ENCODE measurements around the gene LSM10.

LSM10 gene

GRCh38 chr1:36349839-36350238, 47.9 kb downstream of the LSM10 start:
- no peak for DNase-seq

- no peak for DNase-seq
Measured at GRCh38 chr1:36349241-36349671, 48.5 kb downstream of the LSM10 start.

- no peak for DNase-seq
Measured at GRCh38 chr1:36346741-36347370, 50.9 kb downstream of the LSM10 start.

- DNase-seq: no peak
Measured at GRCh38 chr1:36345353-36345752, 52.4 kb downstream of the LSM10 start.

- no peak for DNase-seq
Measured at GRCh38 chr1:36344395-36344680, 53.4 kb downstream of the LSM10 start.

GRCh38 chr1:36343651-36344394, 53.9 kb downstream of the LSM10 start:
- DNase-seq: no peak

Measured in SHP77 treated with DMSO at 0.1 percent for 48 hours (cell line).